HepG2 (cell line): ENCODE results near the gene TGM6.

Source experiments
- CTCF ChIP-seq: sonication (generic); formaldehyde crosslinking; IDR thresholded peaks from 2 replicates; pipeline ENCODE4 v1.5.0; 2020; ENCODE audit warnings: mild to moderate bottlenecking, missing genetic modification reagents, moderate library complexity
- FIP1L1 ChIP-seq: fragments of 200-400 bp; formaldehyde crosslinking; IDR thresholded peaks from 2 replicates; pipeline ENCODE4 v1.6.1; 2018; ENCODE audit warnings: low read depth, mild to moderate bottlenecking, low read length, moderate library complexity, borderline replicate concordance; ENCODE audit not compliant: insufficient read depth
- GLMP ChIP-seq: sonication (generic); formaldehyde crosslinking; IDR thresholded peaks from 2 replicates; pipeline ENCODE4 v1.9.0; 2021; ENCODE audit warnings: missing genetic modification reagents, mild to moderate bottlenecking, borderline replicate concordance
- PHF20 ChIP-seq: sonication (generic); formaldehyde crosslinking; IDR thresholded peaks from 2 replicates; pipeline ENCODE4 v1.5.0; 2020; ENCODE audit warnings: mild to moderate bottlenecking, missing genetic modification reagents
- POLR2A ChIP-seq, 2 experiments: IDR thresholded peaks; 2 replicates each; pipeline ENCODE4 v1.6.1; 2011; ENCODE audit warnings: low read depth in 2 of 2, low read length in 2 of 2, mild to moderate bottlenecking in 1 of 2, moderate library complexity in 1 of 2; ENCODE audit not compliant: insufficient read depth in 1 of 2
- RXRA ChIP-seq: sonication (generic); formaldehyde crosslinking; IDR thresholded peaks from 2 replicates; pipeline ENCODE4 v1.5.1; 2020; ENCODE audit warnings: missing genetic modification reagents
- TCF7L2 ChIP-seq: IDR thresholded peaks from 2 replicates; pipeline ENCODE4 v1.6.1; 2011; ENCODE audit warnings: mild to moderate bottlenecking, low read depth, low read length, moderate library complexity
- TF ChIP-seq, protein P1 (sequence below): sonication (generic); formaldehyde crosslinking; IDR thresholded peaks from 2 replicates; pipeline ENCODE4 v1.4.0; 2020; ENCODE audit warnings: missing genetic modification reagents; ENCODE audit errors: not compliant biosample characterization

GRCh38 chr20:2331901-2332565, 48.7 kb upstream of the TGM6 start:
- TF ChIP-seq POLR2A (IDR thresholded peaks at IDR 0.05; ENCODE audit: insufficient read depth in 1 of 2, low read depth in 2 of 2, low read length in 2 of 2) (no peak), PHF20 (CRISPR knock-in tag) (no peak), TCF7L2 (no peak), FIP1L1 (no peak), GLMP (no peak), CTCF (CRISPR knock-in tag) (no peak), RXRA (CRISPR knock-in tag) (no peak)
- TF ChIP-seq, protein P1, sequence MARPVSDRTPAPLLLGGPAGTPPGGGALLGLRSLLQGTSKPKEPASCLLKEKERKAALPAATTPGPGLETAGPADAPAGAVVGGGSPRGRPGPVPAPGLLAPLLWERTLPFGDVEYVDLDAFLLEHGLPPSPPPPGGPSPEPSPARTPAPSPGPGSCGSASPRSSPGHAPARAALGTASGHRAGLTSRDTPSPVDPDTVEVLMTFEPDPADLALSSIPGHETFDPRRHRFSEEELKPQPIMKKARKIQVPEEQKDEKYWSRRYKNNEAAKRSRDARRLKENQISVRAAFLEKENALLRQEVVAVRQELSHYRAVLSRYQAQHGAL (CRISPR knock-in tag), result no peak
